ENCODE measurements around the gene LGALS4.
"Not testable (repeated sequence)": the region's sequence is repeated elsewhere in the genome, so short reads cannot be mapped to it uniquely, and the experiment has no call there.

The LGALS4 gene

GRCh38 chr19:38769635-38770211, 43.0 kb downstream of the LGALS4 start:
- TF ChIP-seq CTCF (IDR thresholded peaks at IDR 0.05; ENCODE audit: low read depth, low read length): peak; percentile 84
- peak; percentile 83 to 87 for DNase-seq (ENCODE audit: low read depth in 2 of 2)
- H3K4me3 ChIP-seq (replicated peaks in 1 of 2; ENCODE audit: low read depth in 2 of 2, low read length in 2 of 2): peak overlapping the region in 1 of 2 donors; percentile 15

GRCh38 chr19:38766276-38767047, 46.3 kb downstream of the LGALS4 start:
- TF ChIP-seq CTCF (IDR thresholded peaks at IDR 0.05; ENCODE audit: low read depth, low read length): no peak
- no peak overlapping the region for H3K4me3 ChIP-seq (replicated peaks in 1 of 2; ENCODE audit: low read depth in 2 of 2, low read length in 2 of 2)
- no peak for DNase-seq (ENCODE audit: low read depth in 2 of 2)

- TF ChIP-seq CTCF (IDR thresholded peaks at IDR 0.05; ENCODE audit: low read depth, low read length): no peak
- H3K4me3 ChIP-seq (replicated peaks in 1 of 2; ENCODE audit: low read depth in 2 of 2, low read length in 2 of 2): no peak overlapping the region
- DNase-seq (ENCODE audit: low read depth in 2 of 2): no peak
These were observed 47.5 kb downstream of the LGALS4 start for GRCh38 chr19:38765214-38765613.

- no peak for DNase-seq (ENCODE audit: low read depth in 2 of 2)
- no peak for TF ChIP-seq CTCF (IDR thresholded peaks at IDR 0.05; ENCODE audit: low read depth, low read length)
- no peak overlapping the region for H3K4me3 ChIP-seq (replicated peaks in 1 of 2; ENCODE audit: low read depth in 2 of 2, low read length in 2 of 2)
These were observed 48.9 kb downstream of the LGALS4 start for GRCh38 chr19:38763795-38764220.

GRCh38 chr19:38761884-38762389, 50.8 kb downstream of the LGALS4 start:
- H3K4me3 ChIP-seq (replicated peaks in 1 of 2; ENCODE audit: low read depth in 2 of 2, low read length in 2 of 2); DNase-seq (ENCODE audit: low read depth in 2 of 2): not testable (repeated sequence)

- H3K4me3 ChIP-seq (replicated peaks in 1 of 2; ENCODE audit: low read depth in 2 of 2, low read length in 2 of 2); DNase-seq (ENCODE audit: low read depth in 2 of 2): not testable (repeated sequence)
These were observed 51.8 kb downstream of the LGALS4 start for GRCh38 chr19:38760805-38761517.

- TF ChIP-seq CTCF (IDR thresholded peaks at IDR 0.05; ENCODE audit: low read depth, low read length): no peak
- no peak overlapping the region for H3K4me3 ChIP-seq (replicated peaks in 1 of 2; ENCODE audit: low read depth in 2 of 2, low read length in 2 of 2)
- peak in 1 of 2 donors; percentile 37 for DNase-seq (ENCODE audit: low read depth in 2 of 2)
These were observed 53.1 kb downstream of the LGALS4 start for GRCh38 chr19:38759590-38760003.

GRCh38 chr19:38754196-38754595, 58.5 kb downstream of the LGALS4 start:
- H3K4me3 ChIP-seq (replicated peaks in 1 of 2; ENCODE audit: low read depth in 2 of 2, low read length in 2 of 2); DNase-seq (ENCODE audit: low read depth in 2 of 2): not testable (repeated sequence)

GRCh38 chr19:38753783-38754182, 59.0 kb downstream of the LGALS4 start:
- DNase-seq (ENCODE audit: low read depth in 2 of 2); H3K4me3 ChIP-seq (replicated peaks in 1 of 2; ENCODE audit: low read depth in 2 of 2, low read length in 2 of 2): not testable (repeated sequence)
